HepG2 (cell line): ENCODE results near the gene APEX1. TPM values are rescaled to one million over a fixed set of nuclear protein-coding genes. Genes with fewer than 3 reads are reported as not detected.

Source experiments
- ATAC-seq: fragments of 200-7000 bp; cut with Tn5 transposase; 3 replicates; pipeline ENCODE4 v1.9.1; 2020; ENCODE audit warnings: mild to moderate bottlenecking, moderate library complexity
- BruUV-seq: library from RNA; stranded (reverse); fragments of 400-500 nt; replicated peaks from 2 replicates; lab custom pipeline; 2021; lab: Mats Ljungman, UMichigan
- CTCF ChIA-PET: fragments of 300-600 bp; formaldehyde crosslinking; extraction: SDS; loops from one replicate; lab custom pipeline; 2021; ENCODE audit warnings: low total read pairs, inconsistent platforms, low intra/inter-chr PET ratio; lab: Yijun Ruan, JAX
- POLR2A ChIA-PET: fragments of 350-600 bp; sonication (Branson Sonifier 250); formaldehyde crosslinking; loops from one replicate; lab custom pipeline; 2020; ENCODE audit warnings: antibody characterized with exemption, inconsistent platforms; lab: Yijun Ruan, JAX
- DNase-seq: peaks from one replicate; pipeline ENCODE4 v3.0.0-alpha.2; 2015; ENCODE audit warnings: low spot score
- FAIRE-seq: peaks from 3 replicates; lab custom pipeline; 2011; peaks lifted over from hg19 to GRCh38; lab: Jason Lieb, UNC
- H2AFZ ChIP-seq: one replicate; pipeline ENCODE4 v1.6.1; 2011; ENCODE audit warnings: low read length, inconsistent platforms
- H3K27ac ChIP-seq: fragments of 300-600 bp; 3 replicates; pipeline ENCODE4 v1.8.0; 2011; ENCODE audit warnings: mixed run types, mild to moderate bottlenecking, mixed read lengths, low read length, inconsistent platforms; ENCODE audit not compliant: insufficient read depth; ENCODE audit errors: extremely low read length
- H3K27me3 ChIP-seq, 2 experiments: fragments of 200-600 bp in 1 of 2; 2 replicates in 1 of 2; 3 replicates in 1 of 2; pipeline versions ENCODE4 v1.6.0 to v1.8.0; 2011; ENCODE audit warnings: low read length in 2 of 2, mild to moderate bottlenecking in 2 of 2, moderate library complexity in 2 of 2, inconsistent platforms in 1 of 2; ENCODE audit not compliant: insufficient read depth in 2 of 2, control insufficient read depth in 1 of 2
- H3K36me3 ChIP-seq, 2 experiments: fragments of 200-600 bp in 1 of 2; replicated peaks in 1 of 2; 2 replicates in 1 of 2; 3 replicates in 1 of 2; pipeline versions ENCODE4 v1.5.1 to v1.8.0; 2011; ENCODE audit warnings: low read length in 2 of 2, inconsistent platforms in 1 of 2; ENCODE audit not compliant: insufficient read depth in 2 of 2, control insufficient read depth in 1 of 2
- H3K4me1 ChIP-seq: 2 replicates; pipeline ENCODE4 v1.5.1; 2012; ENCODE audit warnings: low read length, inconsistent platforms; ENCODE audit not compliant: insufficient read depth
- H3K4me2 ChIP-seq: 2 replicates; pipeline ENCODE4 v1.6.0; 2011; ENCODE audit warnings: low read depth, low read length, inconsistent platforms
- H3K4me3 ChIP-seq, 3 experiments: fragments of 200-600 bp in 1 of 3; sonication (generic), shearing (Covaris generic) in 1 of 3; replicated peaks in 1 of 3; 2 replicates each; pipeline ENCODE4 v1.5.1; 2011 to 2016; ENCODE audit warnings: low read length in 3 of 3, inconsistent platforms in 2 of 3, low read depth in 2 of 3, mild to moderate bottlenecking in 2 of 3, control low read depth in 1 of 3, mixed read lengths in 1 of 3; ENCODE audit not compliant: insufficient read depth in 1 of 3
- H3K79me2 ChIP-seq: one replicate; pipeline ENCODE4 v1.6.1; 2011; ENCODE audit warnings: low read length, inconsistent platforms; ENCODE audit not compliant: insufficient read depth
- H3K9ac ChIP-seq: 2 replicates; pipeline ENCODE4 v1.6.0; 2011; ENCODE audit warnings: mild to moderate bottlenecking, low read depth, low read length, inconsistent platforms; ENCODE audit not compliant: insufficient read depth
- H3K9me3 ChIP-seq: 2 replicates; pipeline ENCODE4 v1.5.1; 2012; ENCODE audit warnings: mild to moderate bottlenecking, low read length
- H4K20me1 ChIP-seq: 2 replicates; pipeline ENCODE4 v1.6.0; 2011; ENCODE audit warnings: inconsistent platforms, mild to moderate bottlenecking, low read length, moderate library complexity; ENCODE audit not compliant: insufficient read depth
- DMAP1 ChIP-seq: IDR thresholded peaks from 2 replicates; pipeline ENCODE4 v1.6.1; 2016
- EZH2 ChIP-seq: conservative IDR thresholded peaks from 2 replicates; pipeline ENCODE4 v1.6.1; 2012; ENCODE audit warnings: mild to moderate bottlenecking, low read depth, low read length, moderate library complexity
- HOXA5 ChIP-seq: sonication (generic); formaldehyde crosslinking; IDR thresholded peaks from 2 replicates; pipeline ENCODE4 v1.4.0; 2020; ENCODE audit warnings: missing genetic modification reagents
- KDM2A ChIP-seq: sonication (generic); formaldehyde crosslinking; IDR thresholded peaks from 2 replicates; pipeline ENCODE4 v1.4.0; 2020; ENCODE audit warnings: low read depth, missing genetic modification reagents, borderline replicate concordance
- NFE2 ChIP-seq: sonication (generic); formaldehyde crosslinking; IDR thresholded peaks from 2 replicates; pipeline ENCODE4 v1.4.0; 2020; ENCODE audit warnings: missing genetic modification reagents
- NR2F2 ChIP-seq: IDR thresholded peaks from 2 replicates; pipeline ENCODE4 v1.6.1; 2012; ENCODE audit warnings: low read depth, inconsistent platforms, borderline replicate concordance
- REPIN1 ChIP-seq: sonication (generic); formaldehyde crosslinking; IDR thresholded peaks from 2 replicates; pipeline ENCODE4 v1.8.0; 2022; ENCODE audit warnings: missing genetic modification reagents, low read depth, mild to moderate bottlenecking, borderline replicate concordance
- SOX5 ChIP-seq: IDR thresholded peaks from 2 replicates; pipeline ENCODE4 v1.6.1; 2016; ENCODE audit warnings: borderline replicate concordance
- SYNCRIP ChIP-seq: fragments of 200-400 bp; formaldehyde crosslinking; IDR thresholded peaks from 2 replicates; pipeline ENCODE4 v1.6.1; 2018; ENCODE audit warnings: mild to moderate bottlenecking, low read depth, low read length; ENCODE audit not compliant: insufficient read depth
- ZNF143 ChIP-seq: sonication (generic); formaldehyde crosslinking; IDR thresholded peaks from 2 replicates; pipeline ENCODE4 v1.4.0; 2020; ENCODE audit warnings: missing genetic modification reagents
- ZNF337 ChIP-seq: sonication (generic); formaldehyde crosslinking; IDR thresholded peaks from 2 replicates; pipeline ENCODE4 v1.5.1; 2020; ENCODE audit warnings: missing genetic modification reagents, low read depth, mild to moderate bottlenecking, borderline replicate concordance
- ZNF547 ChIP-seq: sonication (generic); formaldehyde crosslinking; IDR thresholded peaks from 2 replicates; pipeline ENCODE4 v1.5.1; 2020; ENCODE audit warnings: mild to moderate bottlenecking, missing genetic modification reagents
- ZNF788 ChIP-seq: sonication (generic); formaldehyde crosslinking; IDR thresholded peaks from 2 replicates; pipeline ENCODE4 v1.5.0; 2020; ENCODE audit warnings: mild to moderate bottlenecking, missing genetic modification reagents, borderline replicate concordance
- WGBS: methylation state at CpG from one replicate; pipeline ENCODE4 v1.1.6; 2017; ENCODE audit warnings: low lambda C conversion rate; 5-methylcytosine and 5-hydroxymethylcytosine counted together
- in situ Hi-C: cut with HindIII; loops from 2 replicates; pipeline ENCODE4 v1.10.0; 2017; ENCODE audit warnings: low pct_unique_long_range_greater_than_20kb; ENCODE audit not compliant: extremely low pct_ligation_motif_present
- intact Hi-C: fragments of 100-400 bp; cut with micrococcal nuclease; formaldehyde crosslinking; loops from one replicate; pipeline ENCODE4 v1.10.0; 2022; ENCODE audit not compliant: unreplicated experiment
- polyA plus RNA-seq, 8 experiments: library from polyadenylated mRNA; depleted of rRNA in 3 of 8; stranded (reverse) in 7 of 8; unstranded in 1 of 8; fragments of >200 nt; fragmentation: Illumina TruSeq in 4 of 8; extraction: Trizol in 4 of 8; gene quantifications; 2 replicates each; pipeline versions ENCODE4 v1.2.1 to v1.2.3, GENCODE V29; 2011 to 2016; ENCODE audit warnings: low read depth in 4 of 8, missing spikeins in 1 of 8, mixed read lengths in 1 of 8; ENCODE audit not compliant: insufficient read depth in 1 of 8
- total RNA-seq, 5 experiments: library from RNA; depleted of rRNA; stranded (reverse); fragments of >200 nt; fragmentation: Illumina TruSeq; extraction: Trizol; gene quantifications; 2 replicates each; pipeline ENCODE4 v1.2.3, GENCODE V29; 2016; ENCODE audit warnings: low read depth in 1 of 5
- TF ChIP-seq, protein P1 (sequence below): sonication (generic); formaldehyde crosslinking; IDR thresholded peaks from 2 replicates; pipeline ENCODE4 v1.5.0; 2020; ENCODE audit warnings: mild to moderate bottlenecking, missing genetic modification reagents
- TF ChIP-seq, protein P2 (sequence below): sonication (generic); formaldehyde crosslinking; IDR thresholded peaks from 2 replicates; pipeline ENCODE4 v1.8.1; 2023; ENCODE audit warnings: missing genetic modification reagents, mild to moderate bottlenecking, borderline replicate concordance
- TF ChIP-seq, protein P3 (sequence below): fragments of 450-650 bp; IDR thresholded peaks from 2 replicates; pipeline ENCODE4 v1.6.1; 2017

The APEX1 gene
- total and polyA plus RNA-seq, 2 of the 13 experiments (the other 11 are each of a cell fraction or from before 2014, with no cell fraction given), result 171 to 405 TPM

DNA sequence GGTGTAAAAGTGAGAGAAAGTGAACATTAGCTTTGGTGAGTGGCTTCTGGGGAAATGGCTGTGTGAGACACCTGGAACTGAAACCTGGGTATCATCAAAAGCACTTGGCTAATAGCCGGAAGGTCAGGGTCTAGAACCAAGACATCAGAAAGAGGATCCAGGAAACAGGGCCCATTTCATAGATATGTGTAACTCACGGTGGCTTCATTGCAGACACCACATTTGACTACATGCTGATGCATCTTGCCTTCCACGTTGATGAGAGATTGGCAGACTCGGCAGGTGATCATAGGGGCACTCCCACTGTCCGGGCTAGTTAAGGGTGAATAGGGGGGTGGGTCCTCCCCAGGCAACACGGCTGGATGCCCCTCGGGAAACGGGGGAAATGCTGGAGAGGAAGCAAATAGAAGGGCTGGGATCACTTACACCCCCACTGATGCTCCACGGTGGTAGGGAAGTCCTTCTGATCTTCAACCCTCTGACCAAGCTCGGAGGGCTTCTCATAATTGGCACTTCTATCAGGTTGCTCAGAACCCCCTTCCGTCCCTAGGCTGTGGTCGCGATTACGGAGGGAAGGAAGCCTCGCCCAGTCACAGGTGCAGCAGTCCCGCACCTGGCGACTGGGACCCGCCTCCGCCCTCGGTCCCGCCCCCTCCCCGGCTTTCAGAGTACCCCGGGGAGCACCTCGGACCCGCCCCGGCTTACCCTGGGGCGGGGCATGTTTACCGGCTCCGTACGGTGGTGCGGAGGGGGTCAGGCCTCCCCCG, 5.6 kb downstream of the APEX1 start (continued):
- 0 out of 2 replicates have a peak, but pooled peaks have one; percentile 33 for TF ChIP-seq ZNF143 (CRISPR knock-in tag)
- TF ChIP-seq SOX5 (CRISPR knock-in tag), result no peak
- TF ChIP-seq ZNF547 (CRISPR knock-in tag), result no peak
- no peak for TF ChIP-seq DMAP1 (CRISPR knock-in tag)
- TF ChIP-seq, protein P1, sequence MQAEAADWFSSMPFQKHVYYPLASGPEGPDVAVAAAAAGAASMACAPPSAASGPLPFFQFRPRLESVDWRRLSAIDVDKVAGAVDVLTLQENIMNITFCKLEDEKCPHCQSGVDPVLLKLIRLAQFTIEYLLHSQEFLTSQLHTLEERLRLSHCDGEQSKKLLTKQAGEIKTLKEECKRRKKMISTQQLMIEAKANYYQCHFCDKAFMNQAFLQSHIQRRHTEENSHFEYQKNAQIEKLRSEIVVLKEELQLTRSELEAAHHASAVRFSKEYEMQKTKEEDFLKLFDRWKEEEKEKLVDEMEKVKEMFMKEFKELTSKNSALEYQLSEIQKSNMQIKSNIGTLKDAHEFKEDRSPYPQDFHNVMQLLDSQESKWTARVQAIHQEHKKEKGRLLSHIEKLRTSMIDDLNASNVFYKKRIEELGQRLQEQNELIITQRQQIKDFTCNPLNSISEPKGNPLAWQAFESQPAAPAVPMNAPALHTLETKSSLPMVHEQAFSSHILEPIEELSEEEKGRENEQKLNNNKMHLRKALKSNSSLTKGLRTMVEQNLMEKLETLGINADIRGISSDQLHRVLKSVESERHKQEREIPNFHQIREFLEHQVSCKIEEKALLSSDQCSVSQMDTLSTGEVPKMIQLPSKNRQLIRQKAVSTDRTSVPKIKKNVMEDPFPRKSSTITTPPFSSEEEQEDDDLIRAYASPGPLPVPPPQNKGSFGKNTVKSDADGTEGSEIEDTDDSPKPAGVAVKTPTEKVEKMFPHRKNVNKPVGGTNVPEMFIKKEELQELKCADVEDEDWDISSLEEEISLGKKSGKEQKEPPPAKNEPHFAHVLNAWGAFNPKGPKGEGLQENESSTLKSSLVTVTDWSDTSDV (CRISPR knock-in tag), result no peak
- TF ChIP-seq, all 625 proteins: peak for 17

DNA sequence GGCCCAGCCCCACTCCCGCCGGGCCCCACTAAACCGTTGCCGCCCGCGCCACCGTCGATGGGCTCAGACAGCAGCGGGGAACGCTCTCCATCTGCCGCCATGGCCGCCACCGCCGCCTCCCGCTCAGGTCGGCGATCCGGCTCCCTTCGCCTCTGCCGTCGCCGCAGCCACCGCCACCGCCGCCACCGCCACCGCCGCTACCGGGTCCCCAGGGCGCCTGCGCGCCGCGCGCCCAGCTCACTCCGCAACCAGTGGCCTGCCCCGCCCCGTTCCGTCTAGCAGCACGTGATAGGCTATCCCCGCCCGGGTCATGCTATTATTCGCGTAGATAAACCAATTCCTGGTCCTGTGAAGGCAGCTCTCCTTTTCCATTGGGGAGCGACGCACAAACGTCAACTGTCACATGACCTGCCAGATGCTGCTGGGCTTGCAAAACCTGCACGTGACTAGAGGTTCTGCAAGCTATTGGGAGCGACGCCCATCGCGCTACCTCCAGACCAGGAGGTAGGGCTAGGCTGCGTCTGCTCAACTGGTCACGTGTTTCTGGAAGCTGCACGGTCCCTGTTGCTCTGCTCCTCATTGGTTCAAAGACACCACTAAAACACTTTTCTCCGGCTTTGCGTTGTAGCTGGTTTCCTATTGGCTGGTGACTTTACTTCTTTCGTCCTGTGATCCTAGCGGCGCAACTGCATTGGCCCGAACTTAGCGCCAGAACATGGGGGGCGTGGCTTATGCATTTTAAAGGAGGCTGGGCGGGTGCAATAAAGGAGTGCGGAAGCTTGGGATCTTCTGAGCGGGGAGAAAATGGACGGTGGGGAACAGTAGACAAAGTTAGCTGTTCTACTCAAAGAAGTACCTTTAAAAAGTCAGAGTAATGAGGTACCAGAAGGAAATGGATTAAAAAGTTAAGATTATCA, 6.5 kb downstream of the APEX1 start, which contains the start of gene PIP4P1:
Gene PIP4P1 (minus strand): TSS at position 210 of the 917 bp plus-strand sequence. CDS start 109 bp downstream, at position 101.
- BruUV-seq, result no TSS peak
- Histone ChIP-seq H3K79me2 (peaks cover 24% of the 10 kb centered on the region), H3K36me3 (peaks cover 11 to 30% of the 10 kb centered on the region in 2 experiments), H3K27ac (peak within 1 kb of the TSS; percentile 80), H3K27me3 (no peaks in the 10 kb centered on the region; a peak in 1 of 5 replicates), H3K4me3 (peak within 1 kb of the TSS; percentile 67 to 89 (median 78)), H2AFZ (peak within 1 kb of the TSS; percentile 29), H3K4me2 (peak within 1 kb of the TSS; percentile 88), H3K4me1 (peaks cover 56% of the 10 kb centered on the region), H4K20me1 (no peaks in the 10 kb centered on the region), H3K9me3 (no peaks in the 10 kb centered on the region), H3K9ac (peak within 1 kb of the TSS; percentile 87)
- intact Hi-C loops, result loop anchor here (1.0 to 2.0 kb wide), 5 partner anchors 8 to 1015 kb away; partner anchors contain the start of genes PARP2, PNP, RAB2B and RNASE4
- DNase-seq, result peak; percentile 100
- in situ Hi-C loops, result loop anchor here (5.0 to 25.0 kb wide), 4 partner anchors 124 to 513 kb away; partner anchors contain the start of genes CCNB1IP1, PARP2 and RNASE4
- ChIA-PET POLR2A (interaction anchor here (0.7 to 3.6 kb wide), 36 partner anchors 8 to 610 kb away, joined by 3 to 57 read pairs (median 4); partner anchors contain the start of genes ANG, PARP2, PNP and RNASE4), CTCF (interaction anchor here (0.7 kb wide), 1 partner anchor 148 kb away, joined by 3 read pairs; no protein-coding TSS in a partner anchor)
- 3% methylated on average over 31 of the region's 67 CpGs for WGBS
- ATAC-seq, result peak; percentile 97
- peak; percentile 100 for FAIRE-seq
- no peak; the same call in 1 of the 2 replicates for TF ChIP-seq NR2F2
- peak; percentile 20; the same call in 1 of the 2 replicates for TF ChIP-seq ZNF337 (CRISPR knock-in tag)
- TF ChIP-seq NFE2 (CRISPR knock-in tag), result no peak
- TF ChIP-seq, protein P2, sequence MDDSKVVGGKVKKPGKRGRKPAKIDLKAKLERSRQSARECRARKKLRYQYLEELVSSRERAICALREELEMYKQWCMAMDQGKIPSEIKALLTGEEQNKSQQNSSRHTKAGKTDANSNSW (CRISPR knock-in tag), result peak; percentile 82; the same call in 1 of the 2 replicates
- peak; percentile 88; the same call in 1 of the 2 replicates for TF ChIP-seq HOXA5 (CRISPR knock-in tag)
- TF ChIP-seq REPIN1 (CRISPR knock-in tag), result peak; percentile 72; the same call in 1 of the 2 replicates
- peak; percentile 94; the same call in 1 of the 2 replicates for TF ChIP-seq ZNF788 (CRISPR knock-in tag)
- no peak for TF ChIP-seq EZH2
- no peak for TF ChIP-seq SYNCRIP
- TF ChIP-seq, protein P3, sequence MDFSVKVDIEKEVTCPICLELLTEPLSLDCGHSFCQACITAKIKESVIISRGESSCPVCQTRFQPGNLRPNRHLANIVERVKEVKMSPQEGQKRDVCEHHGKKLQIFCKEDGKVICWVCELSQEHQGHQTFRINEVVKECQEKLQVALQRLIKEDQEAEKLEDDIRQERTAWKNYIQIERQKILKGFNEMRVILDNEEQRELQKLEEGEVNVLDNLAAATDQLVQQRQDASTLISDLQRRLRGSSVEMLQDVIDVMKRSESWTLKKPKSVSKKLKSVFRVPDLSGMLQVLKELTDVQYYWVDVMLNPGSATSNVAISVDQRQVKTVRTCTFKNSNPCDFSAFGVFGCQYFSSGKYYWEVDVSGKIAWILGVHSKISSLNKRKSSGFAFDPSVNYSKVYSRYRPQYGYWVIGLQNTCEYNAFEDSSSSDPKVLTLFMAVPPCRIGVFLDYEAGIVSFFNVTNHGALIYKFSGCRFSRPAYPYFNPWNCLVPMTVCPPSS, result no peak
- peak; percentile 80 for TF ChIP-seq KDM2A (CRISPR knock-in tag)
